Type B pancreatic cell (in vitro differentiated cells): ENCODE data around the gene RTRAF. TPM values are rescaled to one million over a fixed set of nuclear protein-coding genes. Genes with fewer than 3 reads are reported as not detected.

Experiments used
- DNase-seq: peaks from one replicate; pipeline ENCODE4 v3.0.0; 2021; ENCODE audit warnings: mixed read lengths; ENCODE audit not compliant: unreplicated experiment; ENCODE audit errors: extremely low spot score
- H3K27ac Mint-ChIP-seq: 2 replicates; pipeline ENCODE4 v1.8.0; 2021; ENCODE audit warnings: mild to moderate bottlenecking, mixed read lengths
- H3K27me3 Mint-ChIP-seq: 2 replicates; pipeline ENCODE4 v1.8.0; 2021; ENCODE audit warnings: mixed read lengths
- H3K36me3 Mint-ChIP-seq: 2 replicates; pipeline ENCODE4 v1.8.0; 2021; ENCODE audit warnings: mixed read lengths
- H3K4me1 Mint-ChIP-seq: one replicate; pipeline ENCODE4 v1.8.0; 2021; ENCODE audit warnings: mixed read lengths; ENCODE audit not compliant: unreplicated experiment
- H3K4me3 Mint-ChIP-seq: 2 replicates; pipeline ENCODE4 v1.8.0; 2021; ENCODE audit warnings: mild to moderate bottlenecking, mixed read lengths
- H3K9me3 Mint-ChIP-seq: 2 replicates; pipeline ENCODE4 v1.8.0; 2021; ENCODE audit warnings: mixed read lengths
- CTCF ChIP-seq: fragments of 200-600 bp; sonication (generic); conservative IDR thresholded peaks from 2 replicates; pipeline ENCODE4 v1.5.0; 2021; ENCODE audit warnings: antibody characterized with exemption, mild to moderate bottlenecking
- long read RNA-seq: library from polyadenylated mRNA; unstranded; transcript quantifications from one replicate; pipeline ENCODE4 v2.0.0, GENCODE V29; 2020
- total RNA-seq: library from RNA; stranded (reverse); gene quantifications from 2 replicates; pipeline ENCODE4 v1.2.1, GENCODE V29; 2021; ENCODE audit warnings: low replicate concordance

RTRAF gene
- 185 and 206 TPM in 2 replicates for total RNA-seq
- long read RNA-seq, full-length matches to known transcripts, result 285 of 293 reads
- long read RNA-seq, partial matches to known transcripts, result 1 of 293 reads
- long read RNA-seq, other reads (novel, unspliced or antisense), result 7 of 293 reads

GRCh38 chr14:51989293-51990234 lies at the start of gene RTRAF:
TSS of gene RTRAF (plus strand) at chr14:51989546. CDS start at chr14:51989640, 94 bp downstream.
- Mint-ChIP-seq H3K4me3 (peak within 1 kb of the TSS; percentile 95), H3K9me3 (no peaks in the 10 kb centered on the region), H3K36me3 (no peaks in the 10 kb centered on the region), H3K4me1 (peaks cover 13% of the 10 kb centered on the region), H3K27me3 (peaks cover 11% of the 10 kb centered on the region), H3K27ac (peak within 1 kb of the TSS; percentile 90)
- TF ChIP-seq CTCF, result no peak
- peak; percentile 94 for DNase-seq

- H3K27ac Mint-ChIP-seq, result no peak overlapping the region
- H3K36me3 Mint-ChIP-seq, result no peaks in the 10 kb centered on the region
- no peak overlapping the region for H3K4me3 Mint-ChIP-seq
- DNase-seq, result no peak
- no peak for TF ChIP-seq CTCF
- H3K9me3 Mint-ChIP-seq, result peaks cover 2% of the 10 kb centered on the region
- H3K4me1 Mint-ChIP-seq, result peaks cover 12% of the 10 kb centered on the region
- H3K27me3 Mint-ChIP-seq, result no peaks in the 10 kb centered on the region
Measured at GRCh38 chr14:51939755-51940301, 49.5 kb upstream of the RTRAF start.

DNA sequence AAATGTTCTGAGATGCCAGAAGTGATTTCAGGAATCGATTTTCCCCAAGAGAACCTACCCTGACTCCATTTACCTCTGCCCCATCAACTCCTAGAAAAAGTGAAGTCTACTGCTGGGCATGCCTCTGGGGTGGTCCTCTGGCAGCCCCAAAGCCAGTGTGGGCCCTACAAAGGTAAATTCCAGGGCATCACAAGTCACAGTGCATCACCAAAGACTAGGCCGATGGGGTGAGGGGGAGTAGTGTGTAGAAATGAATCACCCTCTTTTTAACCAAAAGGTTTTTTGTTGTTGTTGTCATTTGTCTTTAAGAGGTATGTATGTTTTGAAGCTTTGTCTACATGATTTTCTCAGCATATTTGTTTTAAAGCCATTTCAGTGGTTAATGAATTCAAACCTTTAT lies 46.4 kb upstream of the RTRAF start:
- Mint-ChIP-seq H3K4me1 (peaks cover 12% of the 10 kb centered on the region), H3K36me3 (peaks cover 3% of the 10 kb centered on the region), H3K27me3 (no peaks in the 10 kb centered on the region), H3K27ac (no peak overlapping the region), H3K4me3 (no peak overlapping the region), H3K9me3 (peaks cover 8% of the 10 kb centered on the region)
- TF ChIP-seq CTCF, result no peak
- no peak for DNase-seq

- H3K27ac Mint-ChIP-seq, result no peak overlapping the region
- H3K4me3 Mint-ChIP-seq, result no peak overlapping the region
- peaks cover 6% of the 10 kb centered on the region for H3K4me1 Mint-ChIP-seq
- H3K36me3 Mint-ChIP-seq, result peaks cover 15% of the 10 kb centered on the region
- TF ChIP-seq CTCF, result no peak
- peaks cover 5% of the 10 kb centered on the region for H3K9me3 Mint-ChIP-seq
- no peaks in the 10 kb centered on the region for H3K27me3 Mint-ChIP-seq
- DNase-seq, result no peak
Measured at GRCh38 chr14:51950007-51950406, 39.3 kb upstream of the RTRAF start.

- peaks cover 15% of the 10 kb centered on the region for H3K36me3 Mint-ChIP-seq
- TF ChIP-seq CTCF, result no peak
- no peaks in the 10 kb centered on the region for H3K27me3 Mint-ChIP-seq
- no peak for DNase-seq
- no peak overlapping the region for H3K4me3 Mint-ChIP-seq
- H3K9me3 Mint-ChIP-seq, result no peaks in the 10 kb centered on the region
- H3K4me1 Mint-ChIP-seq, result peaks cover 6% of the 10 kb centered on the region
- H3K27ac Mint-ChIP-seq, result no peak overlapping the region
Measured at GRCh38 chr14:51951656-51952055, 37.7 kb upstream of the RTRAF start.
